HepG2 (cell line): ENCODE data around the gene SERTM2.

Source experiments
- CAMTA2 ChIP-seq: sonication (generic); formaldehyde crosslinking; IDR thresholded peaks from 2 replicates; pipeline ENCODE4 v1.4.0; 2020; ENCODE audit warnings: mild to moderate bottlenecking, missing genetic modification reagents, borderline replicate concordance
- GTF2F1 ChIP-seq: fragments of 150-350 bp; IDR thresholded peaks from 2 replicates; pipeline ENCODE4 v1.6.1; 2014; ENCODE audit warnings: low read length
- GZF1 ChIP-seq: sonication (generic); formaldehyde crosslinking; IDR thresholded peaks from 2 replicates; pipeline ENCODE4 v1.5.1; 2020; ENCODE audit warnings: mild to moderate bottlenecking, missing genetic modification reagents
- NFKBIZ ChIP-seq: IDR thresholded peaks from 2 replicates; pipeline ENCODE4 v1.6.1; 2018; ENCODE audit warnings: missing genetic modification reagents, missing compliant biosample characterization
- NFYB ChIP-seq: sonication (generic); formaldehyde crosslinking; IDR thresholded peaks from 2 replicates; pipeline ENCODE4 v1.4.0; 2020; ENCODE audit warnings: missing genetic modification reagents
- NONO ChIP-seq, 2 experiments: fragments of 450-650 bp in 1 of 2; sonication (generic) in 1 of 2; formaldehyde crosslinking in 1 of 2; IDR thresholded peaks in 1 of 2; conservative IDR thresholded peaks in 1 of 2; 2 replicates each; pipeline versions ENCODE4 v1.6.1 to v1.8.0; 2017 to 2022; ENCODE audit warnings: mild to moderate bottlenecking in 1 of 2, missing genetic modification reagents in 1 of 2, moderate library complexity in 1 of 2
- PCBP1 ChIP-seq: fragments of 200-400 bp; formaldehyde crosslinking; IDR thresholded peaks from 2 replicates; pipeline ENCODE4 v1.6.1; 2017; ENCODE audit warnings: mild to moderate bottlenecking, low read depth, low read length, borderline replicate concordance
- ZNF12 ChIP-seq: sonication (generic); formaldehyde crosslinking; IDR thresholded peaks from 2 replicates; pipeline ENCODE4 v1.5.0; 2020; ENCODE audit warnings: missing genetic modification reagents
- TF ChIP-seq, protein P1 (sequence below): sonication (generic); formaldehyde crosslinking; IDR thresholded peaks from 2 replicates; pipeline ENCODE4 v1.8.0; 2022; ENCODE audit warnings: mild to moderate bottlenecking, missing genetic modification reagents, moderate library complexity

DNA sequence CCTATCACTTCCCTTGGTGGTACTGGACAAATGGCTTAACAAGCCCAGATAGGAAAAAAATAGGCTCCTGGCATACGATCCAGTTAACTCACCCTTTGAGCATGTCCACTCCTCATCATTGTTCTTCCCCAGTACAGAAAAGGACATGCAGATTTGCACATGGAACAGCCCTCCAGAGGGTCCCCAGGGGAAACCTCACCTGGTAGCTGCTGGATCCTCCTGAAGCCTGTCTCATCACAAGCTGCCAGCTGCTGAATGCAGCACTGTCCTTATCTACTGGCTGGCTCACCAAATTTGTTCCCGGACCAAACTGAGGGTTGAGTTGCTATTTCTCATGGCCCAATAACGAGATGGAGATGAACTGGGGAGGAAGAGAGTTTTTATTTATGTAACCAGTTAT, 49.4 kb downstream of the SERTM2 start:
- TF ChIP-seq NFYB (CRISPR knock-in tag) (no peak), CAMTA2 (no peak), NFKBIZ (CRISPR knock-in tag) (no peak), PCBP1 (no peak), GTF2F1 (no peak), ZNF12 (no peak), GZF1 (CRISPR knock-in tag) (no peak), NONO (IDR thresholded peaks at IDR 0.05) (no peak), NONO (CRISPR knock-in tag; conservative IDR thresholded peaks at IDR 0.05) (no peak)
- TF ChIP-seq, protein P1, sequence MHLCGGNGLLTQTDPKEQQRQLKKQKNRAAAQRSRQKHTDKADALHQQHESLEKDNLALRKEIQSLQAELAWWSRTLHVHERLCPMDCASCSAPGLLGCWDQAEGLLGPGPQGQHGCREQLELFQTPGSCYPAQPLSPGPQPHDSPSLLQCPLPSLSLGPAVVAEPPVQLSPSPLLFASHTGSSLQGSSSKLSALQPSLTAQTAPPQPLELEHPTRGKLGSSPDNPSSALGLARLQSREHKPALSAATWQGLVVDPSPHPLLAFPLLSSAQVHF (CRISPR knock-in tag) = no peak
